K562 (cell line): ENCODE data around the gene KLRB1. TPM values are rescaled to one million over a fixed set of nuclear protein-coding genes. Genes with fewer than 3 reads are reported as not detected.

Experiments used
- ARID2 ChIP-seq: fragments of 450-650 bp; IDR thresholded peaks from 2 replicates; pipeline ENCODE4 v1.6.1; 2017; ENCODE audit warnings: antibody characterized with exemption, mild to moderate bottlenecking
- BACH1 ChIP-seq: fragments of 200-800 bp; sonication (Bioruptor generic); IDR thresholded peaks from 2 replicates; pipeline ENCODE4 v1.6.1; 2016; ENCODE audit warnings: missing genetic modification characterization, missing compliant biosample characterization
- CBX3 ChIP-seq, 2 experiments: IDR thresholded peaks; 1 replicate in 1 of 2; 2 replicates in 1 of 2; pipeline ENCODE4 v1.6.1; 2012; ENCODE audit warnings: inconsistent platforms in 2 of 2, low read length in 2 of 2, borderline replicate concordance in 1 of 2, control low read depth in 1 of 2
- CC2D1A ChIP-seq: fragments of 450-650 bp; IDR thresholded peaks from 2 replicates; pipeline ENCODE4 v1.6.1; 2017; ENCODE audit warnings: mild to moderate bottlenecking
- CTBP1 ChIP-seq: fragments of 450-650 bp; IDR thresholded peaks from 2 replicates; pipeline ENCODE4 v1.6.1; 2016; ENCODE audit warnings: borderline replicate concordance
- GATAD2B ChIP-seq: fragments of 450-650 bp; IDR thresholded peaks from 2 replicates; pipeline ENCODE4 v1.6.1; 2017; ENCODE audit warnings: mild to moderate bottlenecking, borderline replicate concordance
- MTA1 ChIP-seq: fragments of 450-650 bp; IDR thresholded peaks from 2 replicates; pipeline ENCODE4 v1.6.1; 2017; ENCODE audit warnings: borderline replicate concordance
- PTTG1 ChIP-seq: fragments of 450-650 bp; IDR thresholded peaks from 2 replicates; pipeline ENCODE4 v1.6.1; 2016; ENCODE audit warnings: low read depth, mild to moderate bottlenecking, missing genetic modification characterization, missing compliant biosample characterization
- PURB ChIP-seq: sonication (generic); formaldehyde crosslinking; IDR thresholded peaks from 2 replicates; pipeline ENCODE4 v1.9.0; 2021; ENCODE audit warnings: low read depth, mild to moderate bottlenecking, missing genetic modification reagents
- SOX6 ChIP-seq: fragments of 450-650 bp; IDR thresholded peaks from 2 replicates; pipeline ENCODE4 v1.6.1; 2014; ENCODE audit warnings: mild to moderate bottlenecking
- TCF7L2 ChIP-seq: fragments of 150-350 bp; IDR thresholded peaks from 2 replicates; pipeline ENCODE4 v1.6.1; 2016; ENCODE audit warnings: low read depth, mild to moderate bottlenecking, low read length, moderate library complexity
- YY1 ChIP-seq, 3 experiments: IDR thresholded peaks; 2 replicates each; pipeline ENCODE4 v1.6.1; 2011; ENCODE audit warnings: low read length in 2 of 3, mild to moderate bottlenecking in 2 of 3, moderate library complexity in 2 of 3, borderline replicate concordance in 1 of 3, control low read depth in 1 of 3, low read depth in 1 of 3; ENCODE audit not compliant: insufficient read depth in 3 of 3, insufficient replicate concordance in 2 of 3, control insufficient read depth in 1 of 3, insufficient read length in 1 of 3; ENCODE audit errors: extremely low read depth in 1 of 3
- ZNF589 ChIP-seq: fragments of 200-800 bp; sonication (Bioruptor generic); IDR thresholded peaks from 2 replicates; pipeline ENCODE4 v1.6.1; 2016; ENCODE audit warnings: low read depth, missing genetic modification characterization, missing compliant biosample characterization
- polyA plus RNA-seq, 8 experiments: library from polyadenylated mRNA; depleted of rRNA in 4 of 8; stranded (reverse) in 5 of 8; unstranded in 3 of 8; fragments of >200 nt; fragmentation: Nextera tagmentation in 2 of 8; fragmentation: Illumina TruSeq in 1 of 8; extraction: Ambion mirVana in 2 of 8; extraction: Trizol in 1 of 8; gene quantifications; 2 replicates each; pipeline versions ENCODE4 v1.2.1 to v1.2.3, GENCODE V29; 2011 to 2014; ENCODE audit warnings: inconsistent platforms in 1 of 8, missing spikeins in 1 of 8
- total RNA-seq, 7 experiments: library from RNA; depleted of rRNA in 6 of 7; stranded (reverse); fragments of >200 nt in 6 of 7; fragmentation: Illumina TruSeq in 2 of 7; extraction: Trizol in 2 of 7; gene quantifications; 2 replicates each; pipeline versions ENCODE4 v1.2.1 to v1.2.3, GENCODE V29; 2011 to 2021; ENCODE audit warnings: low replicate concordance in 1 of 7
- TF ChIP-seq, protein P1 (sequence below): fragments of 250-450 bp; sonication (Bioruptor Pico); IDR thresholded peaks from 2 replicates; pipeline ENCODE4 v1.4.0; 2020
- TF ChIP-seq, protein P2 (sequence below): IDR thresholded peaks from 2 replicates; pipeline ENCODE4 v1.6.1; 2011; ENCODE audit warnings: borderline replicate concordance, low read depth, mild to moderate bottlenecking, moderate library complexity, low read length; ENCODE audit not compliant: insufficient read depth, poor library complexity, severe bottlenecking
- TF ChIP-seq, protein P3 (sequence below): sonication (generic); formaldehyde crosslinking; IDR thresholded peaks from 2 replicates; pipeline ENCODE4 v1.8.1; 2023; ENCODE audit warnings: mild to moderate bottlenecking, missing genetic modification reagents

KLRB1 gene
- total and polyA plus RNA-seq, 9 of the 15 experiments (the other 6 are each of a cell fraction or from before 2014, with no cell fraction given) = not detected

DNA sequence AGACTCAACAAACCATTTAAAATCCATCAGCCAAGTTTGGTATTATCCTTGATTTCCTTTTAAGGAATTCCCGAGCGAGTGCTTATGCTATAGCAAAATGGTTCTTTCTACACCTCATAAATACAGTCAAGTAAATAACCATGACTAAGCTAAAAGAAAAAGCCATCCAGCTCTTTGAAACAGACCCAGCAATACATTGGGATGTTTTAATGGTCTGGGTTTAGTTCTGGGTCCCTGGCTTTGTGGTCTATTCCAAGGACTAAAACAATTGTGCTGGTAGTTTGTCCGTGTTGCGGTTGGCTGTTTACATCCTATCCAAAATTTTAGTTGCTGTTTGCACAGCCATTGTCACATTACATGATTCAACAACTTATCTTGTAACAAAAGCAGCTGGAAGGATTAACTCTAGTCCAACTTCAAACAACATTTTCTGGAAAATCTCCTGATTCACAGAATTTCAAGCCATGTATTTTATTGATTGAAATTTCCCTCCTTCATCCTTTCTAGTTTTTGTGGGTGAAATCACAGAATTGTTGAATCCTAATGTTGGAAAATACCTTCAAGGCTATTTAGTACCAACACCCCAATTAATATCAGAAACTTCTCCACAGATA is 19.6 kb downstream of the KLRB1 start (continued):
- TF ChIP-seq, protein P1, sequence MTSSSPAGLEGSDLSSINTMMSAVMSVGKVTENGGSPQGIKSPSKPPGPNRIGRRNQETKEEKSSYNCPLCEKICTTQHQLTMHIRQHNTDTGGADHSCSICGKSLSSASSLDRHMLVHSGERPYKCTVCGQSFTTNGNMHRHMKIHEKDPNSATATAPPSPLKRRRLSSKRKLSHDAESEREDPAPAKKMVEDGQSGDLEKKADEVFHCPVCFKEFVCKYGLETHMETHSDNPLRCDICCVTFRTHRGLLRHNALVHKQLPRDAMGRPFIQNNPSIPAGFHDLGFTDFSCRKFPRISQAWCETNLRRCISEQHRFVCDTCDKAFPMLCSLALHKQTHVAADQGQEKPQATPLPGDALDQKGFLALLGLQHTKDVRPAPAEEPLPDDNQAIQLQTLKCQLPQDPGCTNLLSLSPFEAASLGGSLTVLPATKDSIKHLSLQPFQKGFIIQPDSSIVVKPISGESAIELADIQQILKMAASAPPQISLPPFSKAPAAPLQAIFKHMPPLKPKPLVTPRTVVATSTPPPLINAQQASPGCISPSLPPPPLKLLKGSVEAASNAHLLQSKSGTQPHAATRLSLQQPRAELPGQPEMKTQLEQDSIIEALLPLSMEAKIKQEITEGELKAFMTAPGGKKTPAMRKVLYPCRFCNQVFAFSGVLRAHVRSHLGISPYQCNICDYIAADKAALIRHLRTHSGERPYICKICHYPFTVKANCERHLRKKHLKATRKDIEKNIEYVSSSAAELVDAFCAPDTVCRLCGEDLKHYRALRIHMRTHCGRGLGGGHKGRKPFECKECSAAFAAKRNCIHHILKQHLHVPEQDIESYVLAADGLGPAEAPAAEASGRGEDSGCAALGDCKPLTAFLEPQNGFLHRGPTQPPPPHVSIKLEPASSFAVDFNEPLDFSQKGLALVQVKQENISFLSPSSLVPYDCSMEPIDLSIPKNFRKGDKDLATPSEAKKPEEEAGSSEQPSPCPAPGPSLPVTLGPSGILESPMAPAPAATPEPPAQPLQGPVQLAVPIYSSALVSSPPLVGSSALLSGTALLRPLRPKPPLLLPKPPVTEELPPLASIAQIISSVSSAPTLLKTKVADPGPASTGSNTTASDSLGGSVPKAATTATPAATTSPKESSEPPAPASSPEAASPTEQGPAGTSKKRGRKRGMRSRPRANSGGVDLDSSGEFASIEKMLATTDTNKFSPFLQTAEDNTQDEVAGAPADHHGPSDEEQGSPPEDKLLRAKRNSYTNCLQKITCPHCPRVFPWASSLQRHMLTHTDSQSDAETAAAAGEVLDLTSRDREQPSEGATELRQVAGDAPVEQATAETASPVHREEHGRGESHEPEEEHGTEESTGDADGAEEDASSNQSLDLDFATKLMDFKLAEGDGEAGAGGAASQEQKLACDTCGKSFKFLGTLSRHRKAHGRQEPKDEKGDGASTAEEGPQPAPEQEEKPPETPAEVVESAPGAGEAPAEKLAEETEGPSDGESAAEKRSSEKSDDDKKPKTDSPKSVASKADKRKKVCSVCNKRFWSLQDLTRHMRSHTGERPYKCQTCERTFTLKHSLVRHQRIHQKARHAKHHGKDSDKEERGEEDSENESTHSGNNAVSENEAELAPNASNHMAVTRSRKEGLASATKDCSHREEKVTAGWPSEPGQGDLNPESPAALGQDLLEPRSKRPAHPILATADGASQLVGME (CRISPR knock-in tag) = no peak
- no peak for TF ChIP-seq CTBP1
- peak; percentile 90; the same call in 1 of the 2 replicates for TF ChIP-seq BACH1
- no peak for TF ChIP-seq CC2D1A
- TF ChIP-seq, protein P2, sequence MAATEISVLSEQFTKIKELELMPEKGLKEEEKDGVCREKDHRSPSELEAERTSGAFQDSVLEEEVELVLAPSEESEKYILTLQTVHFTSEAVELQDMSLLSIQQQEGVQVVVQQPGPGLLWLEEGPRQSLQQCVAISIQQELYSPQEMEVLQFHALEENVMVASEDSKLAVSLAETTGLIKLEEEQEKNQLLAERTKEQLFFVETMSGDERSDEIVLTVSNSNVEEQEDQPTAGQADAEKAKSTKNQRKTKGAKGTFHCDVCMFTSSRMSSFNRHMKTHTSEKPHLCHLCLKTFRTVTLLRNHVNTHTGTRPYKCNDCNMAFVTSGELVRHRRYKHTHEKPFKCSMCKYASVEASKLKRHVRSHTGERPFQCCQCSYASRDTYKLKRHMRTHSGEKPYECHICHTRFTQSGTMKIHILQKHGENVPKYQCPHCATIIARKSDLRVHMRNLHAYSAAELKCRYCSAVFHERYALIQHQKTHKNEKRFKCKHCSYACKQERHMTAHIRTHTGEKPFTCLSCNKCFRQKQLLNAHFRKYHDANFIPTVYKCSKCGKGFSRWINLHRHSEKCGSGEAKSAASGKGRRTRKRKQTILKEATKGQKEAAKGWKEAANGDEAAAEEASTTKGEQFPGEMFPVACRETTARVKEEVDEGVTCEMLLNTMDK = no peak
- TF ChIP-seq ARID2 = no peak
- TF ChIP-seq, protein P3, sequence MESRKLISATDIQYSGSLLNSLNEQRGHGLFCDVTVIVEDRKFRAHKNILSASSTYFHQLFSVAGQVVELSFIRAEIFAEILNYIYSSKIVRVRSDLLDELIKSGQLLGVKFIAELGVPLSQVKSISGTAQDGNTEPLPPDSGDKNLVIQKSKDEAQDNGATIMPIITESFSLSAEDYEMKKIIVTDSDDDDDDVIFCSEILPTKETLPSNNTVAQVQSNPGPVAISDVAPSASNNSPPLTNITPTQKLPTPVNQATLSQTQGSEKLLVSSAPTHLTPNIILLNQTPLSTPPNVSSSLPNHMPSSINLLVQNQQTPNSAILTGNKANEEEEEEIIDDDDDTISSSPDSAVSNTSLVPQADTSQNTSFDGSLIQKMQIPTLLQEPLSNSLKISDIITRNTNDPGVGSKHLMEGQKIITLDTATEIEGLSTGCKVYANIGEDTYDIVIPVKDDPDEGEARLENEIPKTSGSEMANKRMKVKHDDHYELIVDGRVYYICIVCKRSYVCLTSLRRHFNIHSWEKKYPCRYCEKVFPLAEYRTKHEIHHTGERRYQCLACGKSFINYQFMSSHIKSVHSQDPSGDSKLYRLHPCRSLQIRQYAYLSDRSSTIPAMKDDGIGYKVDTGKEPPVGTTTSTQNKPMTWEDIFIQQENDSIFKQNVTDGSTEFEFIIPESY = no peak
- TF ChIP-seq YY1 (IDR thresholded peaks at IDR 0.05; ENCODE audit: borderline replicate concordance in 1 of 3, control insufficient read depth in 1 of 3, extremely low read depth in 1 of 3, insufficient read depth in 3 of 3, insufficient read length in 1 of 3, insufficient replicate concordance in 2 of 3, low read depth in 1 of 3, low read length in 2 of 3) = no peak
- no peak for TF ChIP-seq MTA1
- TF ChIP-seq PURB (CRISPR knock-in tag) = no peak
- TF ChIP-seq PTTG1 = no peak
- TF ChIP-seq TCF7L2 = no peak
- 0 out of 2 replicates have a peak, but pooled peaks have one; percentile 27 for TF ChIP-seq ZNF589 (CRISPR knock-in tag)
- TF ChIP-seq CBX3 (IDR thresholded peaks at IDR 0.05; ENCODE audit: borderline replicate concordance in 1 of 2, low read length in 2 of 2) = no peak
- TF ChIP-seq SOX6 = peak; percentile 75
- TF ChIP-seq GATAD2B = no peak
